Karpas-422 (cell line): ENCODE results near the gene ASB2. TPM values are rescaled to one million over a fixed set of nuclear protein-coding genes. Genes with fewer than 3 reads are reported as not detected.

ENCODE experiments used
- DNase-seq: peaks from one replicate; pipeline ENCODE4 v3.0.0-alpha.2; 2015
- H2AFZ ChIP-seq: fragments of 200-600 bp; sonication (generic); 2 replicates; pipeline ENCODE4 v1.6.1; 2014; ENCODE audit warnings: antibody characterized with exemption, low read length, mixed read lengths
- H3K27ac ChIP-seq: fragments of 200-600 bp; sonication (generic); 2 replicates; pipeline ENCODE4 v1.5.1; 2014; ENCODE audit warnings: mild to moderate bottlenecking, low read length, moderate library complexity
- H3K27me3 ChIP-seq: fragments of 200-600 bp; sonication (generic); 2 replicates; pipeline ENCODE4 v1.6.1; 2014; ENCODE audit warnings: low read length, mixed read lengths
- H3K36me3 ChIP-seq: fragments of 200-600 bp; sonication (generic); 2 replicates; pipeline ENCODE4 v1.6.1; 2014; ENCODE audit warnings: low read length, mixed read lengths; ENCODE audit not compliant: insufficient read depth
- H3K4me1 ChIP-seq: fragments of 200-600 bp; sonication (generic); 2 replicates; pipeline ENCODE4 v1.6.1; 2014; ENCODE audit warnings: mild to moderate bottlenecking, low read length, mixed read lengths
- H3K4me2 ChIP-seq: fragments of 200-600 bp; sonication (generic); 2 replicates; pipeline ENCODE4 v1.6.1; 2014; ENCODE audit warnings: low read length, low read depth, mild to moderate bottlenecking; ENCODE audit not compliant: poor library complexity, severe bottlenecking
- H3K4me3 ChIP-seq: fragments of 200-600 bp; sonication (generic); 2 replicates; pipeline ENCODE4 v1.5.1; 2014; ENCODE audit warnings: mild to moderate bottlenecking, antibody characterized with exemption, low read length, mixed read lengths
- H3K79me2 ChIP-seq: fragments of 200-600 bp; sonication (generic); 2 replicates; pipeline ENCODE4 v1.6.1; 2014; ENCODE audit warnings: mild to moderate bottlenecking, low read length, mixed read lengths
- H3K9ac ChIP-seq: fragments of 200-600 bp; sonication (generic); 2 replicates; pipeline ENCODE4 v1.6.0; 2014; ENCODE audit warnings: low read length
- H3K9me2 ChIP-seq: fragments of 200-600 bp; sonication (generic), shearing (Covaris generic); replicated peaks from 2 replicates; pipeline ENCODE4 v1.6.0; 2014; ENCODE audit warnings: mild to moderate bottlenecking, low read length, moderate library complexity; ENCODE audit not compliant: insufficient read depth
- H3K9me3 ChIP-seq: fragments of 300-700, 200-600 bp; sonication (generic); 2 replicates; pipeline ENCODE4 v1.6.1; 2014; ENCODE audit warnings: low read length, mixed read lengths
- H4K20me1 ChIP-seq: fragments of 200-600 bp; sonication (generic); 2 replicates; pipeline ENCODE4 v1.6.1; 2014; ENCODE audit warnings: mild to moderate bottlenecking, antibody characterized with exemption, low read length, low read depth; ENCODE audit not compliant: insufficient read depth
- total RNA-seq: library from RNA; depleted of rRNA; stranded (reverse); fragments of >200 nt; shearing (Covaris generic); gene quantifications from 2 replicates; pipeline ENCODE4 v1.2.3, GENCODE V29; 2014; ENCODE audit warnings: low replicate concordance

The ASB2 gene
- total RNA-seq, 1 experiment from 2014 or later: 2.3 TPM

- peak overlapping the region; percentile 16; the same call in 1 of the 2 replicates for H2AFZ ChIP-seq
- DNase-seq: peak; percentile 79
- no peak overlapping the region for H3K27ac ChIP-seq
- no peaks in the 10 kb centered on the region for H3K79me2 ChIP-seq
- H3K4me1 ChIP-seq: peaks cover 26% of the 10 kb centered on the region
- H4K20me1 ChIP-seq: no peaks in the 10 kb centered on the region; the same call in 1 of the 2 replicates
- no peaks in the 10 kb centered on the region for H3K36me3 ChIP-seq
- no peaks in the 10 kb centered on the region for H3K9me3 ChIP-seq
- no peaks in the 10 kb centered on the region for H3K27me3 ChIP-seq
- peak overlapping the region; percentile 45 for H3K4me2 ChIP-seq
- H3K9ac ChIP-seq: peak overlapping the region; percentile 35
- H3K4me3 ChIP-seq: peak overlapping the region; percentile 38; the same call in 1 of the 2 replicates
- H3K9me2 ChIP-seq: no peaks in the 10 kb centered on the region
These were observed 21.2 kb downstream of the ASB2 start for GRCh38 chr14:93954900-93955849.

DNA sequence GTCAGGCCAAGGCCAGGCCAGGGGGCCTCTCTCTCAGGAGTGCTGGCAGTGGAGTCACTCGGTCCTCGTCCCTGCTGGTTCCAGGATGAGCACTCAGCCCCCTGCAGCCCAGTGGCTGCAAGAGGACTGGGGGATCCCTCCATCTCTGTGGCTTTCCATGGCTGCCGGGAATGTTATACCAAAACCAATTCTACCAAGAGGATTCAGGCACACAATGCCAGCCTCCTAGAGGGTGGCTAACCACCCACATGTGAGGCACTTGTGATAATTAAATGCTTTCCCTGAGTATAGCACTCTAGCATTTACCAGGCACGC lies 21.9 kb downstream of the ASB2 start:
- H3K9me2 ChIP-seq: no peaks in the 10 kb centered on the region
- no peaks in the 10 kb centered on the region for H3K79me2 ChIP-seq
- no peak for DNase-seq
- H3K27me3 ChIP-seq: no peaks in the 10 kb centered on the region
- no peak overlapping the region for H3K4me2 ChIP-seq
- no peak overlapping the region for H3K4me3 ChIP-seq
- no peaks in the 10 kb centered on the region; the same call in 1 of the 2 replicates for H4K20me1 ChIP-seq
- no peak overlapping the region for H3K27ac ChIP-seq
- no peaks in the 10 kb centered on the region for H3K36me3 ChIP-seq
- no peaks in the 10 kb centered on the region for H3K9me3 ChIP-seq
- no peak overlapping the region for H2AFZ ChIP-seq
- H3K4me1 ChIP-seq: peaks cover 19% of the 10 kb centered on the region
- H3K9ac ChIP-seq: no peak overlapping the region

DNA sequence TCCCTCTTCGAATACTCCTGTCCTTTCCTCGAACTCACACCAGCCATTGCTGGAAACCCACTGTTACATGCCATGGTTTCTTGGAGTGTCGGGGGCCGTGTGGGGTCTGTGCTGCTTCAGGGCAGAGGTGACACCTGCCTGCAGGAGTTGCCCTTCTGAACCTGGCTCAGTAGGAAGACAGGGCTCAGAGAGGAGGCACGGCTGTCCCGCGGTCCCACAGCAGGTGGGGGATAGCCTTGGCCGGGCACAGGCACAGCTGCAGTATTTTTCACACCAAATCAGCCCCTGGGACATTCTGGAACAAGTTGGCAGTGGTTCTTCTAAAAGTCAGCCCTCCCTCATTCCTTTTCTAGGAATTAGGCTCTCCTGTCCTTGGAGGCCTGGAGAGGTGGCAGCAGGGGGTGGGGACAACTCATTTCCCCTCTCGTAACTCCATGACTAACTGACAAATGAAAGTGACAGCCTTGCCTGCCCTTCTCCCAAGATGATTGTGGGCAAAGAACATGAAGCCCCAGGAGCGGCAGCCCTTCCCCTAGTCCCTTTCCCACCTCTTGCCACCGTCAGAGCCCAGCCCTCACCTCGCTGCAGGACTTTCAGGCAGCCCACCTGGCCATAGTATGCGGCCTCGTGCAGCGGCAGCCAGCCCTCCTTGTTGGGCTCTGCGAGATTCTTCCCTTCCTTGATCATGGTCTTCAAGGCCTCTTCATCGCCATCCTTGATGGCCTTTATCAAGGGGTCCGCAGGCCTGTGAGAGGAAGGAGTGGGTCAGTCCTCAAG lies 22.4 kb downstream of the ASB2 start:
- no peak overlapping the region for H3K4me2 ChIP-seq
- peaks cover 13% of the 10 kb centered on the region for H3K4me1 ChIP-seq
- no peak overlapping the region for H3K4me3 ChIP-seq
- H4K20me1 ChIP-seq: no peaks in the 10 kb centered on the region; the same call in 1 of the 2 replicates
- no peaks in the 10 kb centered on the region for H3K27me3 ChIP-seq
- no peak overlapping the region for H2AFZ ChIP-seq
- no peaks in the 10 kb centered on the region for H3K9me3 ChIP-seq
- DNase-seq: no peak
- H3K27ac ChIP-seq: no peak overlapping the region
- no peaks in the 10 kb centered on the region for H3K9me2 ChIP-seq
- H3K79me2 ChIP-seq: no peaks in the 10 kb centered on the region
- H3K9ac ChIP-seq: no peak overlapping the region
- no peaks in the 10 kb centered on the region for H3K36me3 ChIP-seq

GRCh38 chr14:93953263-93953662 lies 23.1 kb downstream of the ASB2 start:
- H3K36me3 ChIP-seq: no peaks in the 10 kb centered on the region
- peaks cover 11% of the 10 kb centered on the region for H3K4me1 ChIP-seq
- no peak overlapping the region for H3K9ac ChIP-seq
- H3K4me2 ChIP-seq: no peak overlapping the region
- no peaks in the 10 kb centered on the region for H3K79me2 ChIP-seq
- H4K20me1 ChIP-seq: no peaks in the 10 kb centered on the region; the same call in 1 of the 2 replicates
- no peaks in the 10 kb centered on the region for H3K9me3 ChIP-seq
- no peak overlapping the region for H2AFZ ChIP-seq
- no peak for DNase-seq
- H3K27me3 ChIP-seq: no peaks in the 10 kb centered on the region
- no peak overlapping the region for H3K4me3 ChIP-seq
- H3K27ac ChIP-seq: no peak overlapping the region
- H3K9me2 ChIP-seq: no peaks in the 10 kb centered on the region

- no peak for DNase-seq
- Histone ChIP-seq H3K4me3 (no peak overlapping the region), H4K20me1 (no peaks in the 10 kb centered on the region; the same call in 1 of the 2 replicates), H3K4me2 (no peak overlapping the region), H3K9me3 (no peaks in the 10 kb centered on the region), H3K36me3 (no peaks in the 10 kb centered on the region), H3K9ac (no peak overlapping the region), H3K27ac (no peak overlapping the region), H3K9me2 (no peaks in the 10 kb centered on the region), H3K79me2 (no peaks in the 10 kb centered on the region), H2AFZ (no peak overlapping the region), H3K4me1 (peaks cover 11% of the 10 kb centered on the region), H3K27me3 (no peaks in the 10 kb centered on the region)
These were observed 23.5 kb downstream of the ASB2 start for GRCh38 chr14:93952829-93953228.

DNA sequence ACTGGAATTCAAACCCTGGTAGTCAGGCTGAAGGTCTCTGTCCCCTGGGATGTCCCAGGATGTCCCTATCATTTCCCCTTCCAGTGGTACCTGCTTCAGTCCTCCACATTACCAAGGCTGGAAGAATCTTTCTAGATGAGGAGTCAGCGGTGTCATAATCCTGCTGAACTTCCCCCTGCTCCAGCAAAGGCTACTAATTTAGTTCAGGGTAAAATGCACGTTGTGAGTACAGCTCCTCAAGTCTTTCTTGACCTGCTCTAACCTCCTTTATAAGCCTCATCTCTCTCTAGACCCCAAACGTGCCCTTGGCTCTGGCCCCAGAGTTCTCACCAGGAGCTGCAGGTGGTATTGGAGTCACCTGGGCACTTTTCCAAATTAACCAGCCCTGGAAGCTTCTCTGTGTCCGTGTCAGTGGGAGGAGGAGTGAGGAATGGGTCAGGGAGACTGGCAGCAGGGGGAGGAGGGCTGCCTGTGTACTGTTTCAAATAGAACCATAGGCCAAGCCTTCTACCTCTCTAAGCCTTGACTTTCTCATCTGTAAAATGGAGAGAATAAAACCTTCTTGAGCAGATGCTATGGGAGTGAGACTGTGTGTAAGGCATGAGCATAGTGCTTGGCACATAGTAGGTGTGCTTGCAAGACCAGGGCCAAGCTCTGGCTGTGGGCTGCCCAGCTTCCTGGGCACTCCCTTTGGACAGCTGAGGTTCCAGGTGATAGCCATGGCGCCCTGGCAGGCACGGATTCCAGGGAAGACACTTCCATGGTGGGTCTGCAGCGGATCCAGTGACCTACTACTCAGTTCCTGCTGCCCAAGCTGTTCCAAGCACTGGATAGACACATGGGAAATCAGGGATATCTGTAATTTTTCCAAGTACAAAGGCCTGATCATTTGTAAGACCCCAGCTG lies 24.5 kb downstream of the ASB2 start:
- Histone ChIP-seq H3K9me2 (no peaks in the 10 kb centered on the region), H3K27me3 (no peaks in the 10 kb centered on the region), H3K9me3 (no peaks in the 10 kb centered on the region), H3K9ac (no peak overlapping the region), H4K20me1 (no peaks in the 10 kb centered on the region; the same call in 1 of the 2 replicates), H2AFZ (no peak overlapping the region), H3K79me2 (no peaks in the 10 kb centered on the region), H3K36me3 (no peaks in the 10 kb centered on the region), H3K4me2 (no peak overlapping the region), H3K27ac (no peak overlapping the region), H3K4me3 (no peak overlapping the region), H3K4me1 (peaks cover 11% of the 10 kb centered on the region)
- no peak for DNase-seq

DNA sequence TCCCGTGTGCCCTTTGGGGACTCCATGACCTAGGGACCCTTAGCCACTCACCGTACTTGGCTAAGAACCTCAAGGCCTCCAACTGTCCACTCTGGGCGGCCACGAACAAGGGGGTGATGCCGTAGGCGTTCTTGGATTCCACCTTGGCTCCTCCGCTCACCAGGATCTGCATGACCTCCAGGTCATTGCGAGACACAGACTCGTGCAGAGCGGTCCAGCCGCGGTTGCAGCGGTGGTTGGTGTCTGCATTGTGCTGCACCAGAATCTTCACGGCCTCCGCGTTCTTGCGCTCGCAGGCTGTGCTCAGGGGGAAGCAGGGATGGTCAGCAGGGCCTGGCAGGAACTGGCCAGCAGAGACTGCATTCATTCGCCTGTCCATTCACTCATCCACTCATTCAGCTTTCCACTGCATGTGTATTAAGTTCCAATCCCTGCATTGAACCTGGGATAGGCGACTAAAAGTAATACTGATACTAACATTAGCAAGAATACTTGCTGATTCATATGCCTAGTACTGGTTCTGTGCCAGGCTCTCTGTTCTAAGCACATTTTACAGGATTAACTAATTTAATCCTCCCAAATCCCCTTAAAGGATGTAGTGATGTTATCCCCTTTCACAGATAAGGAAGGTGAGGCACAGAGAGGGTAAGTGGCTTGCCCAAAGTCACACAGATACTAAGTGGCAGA lies 25.3 kb downstream of the ASB2 start:
- H3K4me3 ChIP-seq: no peak overlapping the region
- H3K4me1 ChIP-seq: peaks cover 11% of the 10 kb centered on the region
- no peak overlapping the region for H3K4me2 ChIP-seq
- DNase-seq: no peak
- H3K9me2 ChIP-seq: no peaks in the 10 kb centered on the region
- H3K27me3 ChIP-seq: no peaks in the 10 kb centered on the region
- no peak overlapping the region for H3K9ac ChIP-seq
- no peaks in the 10 kb centered on the region for H3K9me3 ChIP-seq
- no peaks in the 10 kb centered on the region; the same call in 1 of the 2 replicates for H4K20me1 ChIP-seq
- H3K36me3 ChIP-seq: no peaks in the 10 kb centered on the region
- H3K27ac ChIP-seq: no peak overlapping the region
- H2AFZ ChIP-seq: no peak overlapping the region
- no peaks in the 10 kb centered on the region for H3K79me2 ChIP-seq
